HEK293 (cell line): ENCODE measurements around the gene THYN1.

ENCODE experiments used
- BCL11A ChIP-seq: fragments of 450-650 bp; formaldehyde crosslinking; IDR thresholded peaks from 2 replicates; pipeline ENCODE4 v1.5.1; 2016; ENCODE audit warnings: low read depth, missing biosample characterization, missing genetic modification characterization
- MYNN ChIP-seq: fragments of 450-650 bp; formaldehyde crosslinking; IDR thresholded peaks from 2 replicates; pipeline ENCODE4 v1.5.1; 2016; ENCODE audit warnings: missing biosample characterization, missing genetic modification characterization, borderline replicate concordance
- ZEB2 ChIP-seq: fragments of 450-650 bp; formaldehyde crosslinking; IDR thresholded peaks from 2 replicates; pipeline ENCODE4 v1.5.1; 2016; ENCODE audit warnings: missing biosample characterization, missing genetic modification characterization
- ZFP3 ChIP-seq: fragments of 450-650 bp; formaldehyde crosslinking; IDR thresholded peaks from 2 replicates; pipeline ENCODE4 v1.5.1; 2016; ENCODE audit warnings: low read depth, missing biosample characterization, missing genetic modification characterization
- ZFP37 ChIP-seq: fragments of 450-650 bp; formaldehyde crosslinking; IDR thresholded peaks from 2 replicates; pipeline ENCODE4 v1.5.1; 2016; ENCODE audit warnings: missing biosample characterization, missing genetic modification characterization
- ZFP69B ChIP-seq: fragments of 450-650 bp; formaldehyde crosslinking; IDR thresholded peaks from 2 replicates; pipeline ENCODE4 v1.5.1; 2016; ENCODE audit warnings: missing biosample characterization, missing genetic modification characterization
- ZNF133 ChIP-seq: fragments of 450-650 bp; formaldehyde crosslinking; IDR thresholded peaks from 2 replicates; pipeline ENCODE4 v1.5.1; 2016; ENCODE audit warnings: missing biosample characterization, missing genetic modification characterization
- ZNF155 ChIP-seq: fragments of 450-650 bp; formaldehyde crosslinking; IDR thresholded peaks from 2 replicates; pipeline ENCODE4 v1.5.1; 2016; ENCODE audit warnings: missing biosample characterization, missing genetic modification characterization
- ZNF169 ChIP-seq: fragments of 450-650 bp; formaldehyde crosslinking; IDR thresholded peaks from 2 replicates; pipeline ENCODE4 v1.5.1; 2016; ENCODE audit warnings: missing biosample characterization, missing genetic modification characterization
- ZNF202 ChIP-seq: fragments of 450-650 bp; formaldehyde crosslinking; IDR thresholded peaks from 2 replicates; pipeline ENCODE4 v1.5.1; 2016; ENCODE audit warnings: missing biosample characterization, missing genetic modification characterization, borderline replicate concordance
- ZNF341 ChIP-seq: fragments of 450-650 bp; formaldehyde crosslinking; IDR thresholded peaks from 2 replicates; pipeline ENCODE4; 2016; ENCODE audit warnings: low read depth, missing biosample characterization, missing genetic modification characterization
- ZNF366 ChIP-seq: fragments of 450-650 bp; formaldehyde crosslinking; conservative IDR thresholded peaks from 2 replicates; pipeline ENCODE4 v1.5.1; 2016; ENCODE audit warnings: missing biosample characterization, missing genetic modification characterization
- ZNF404 ChIP-seq: fragments of 450-650 bp; formaldehyde crosslinking; IDR thresholded peaks from 2 replicates; pipeline ENCODE4 v1.5.1; 2017; ENCODE audit warnings: missing biosample characterization, missing genetic modification characterization
- ZNF585B ChIP-seq: fragments of 450-650 bp; formaldehyde crosslinking; IDR thresholded peaks from 2 replicates; pipeline ENCODE4 v1.5.1; 2016; ENCODE audit warnings: missing biosample characterization, missing genetic modification characterization
- ZNF654 ChIP-seq: fragments of 450-650 bp; formaldehyde crosslinking; IDR thresholded peaks from 2 replicates; pipeline ENCODE4 v1.5.1; 2016; ENCODE audit warnings: low read depth, missing biosample characterization, missing genetic modification characterization
- ZNF677 ChIP-seq: fragments of 450-650 bp; IDR thresholded peaks from 2 replicates; pipeline ENCODE4 v1.5.0; 2018; ENCODE audit warnings: missing biosample characterization, mild to moderate bottlenecking, missing genetic modification characterization, moderate library complexity
- ZNF785 ChIP-seq: fragments of 450-650 bp; formaldehyde crosslinking; IDR thresholded peaks from 2 replicates; pipeline ENCODE4 v1.5.1; 2016; ENCODE audit warnings: missing biosample characterization, missing genetic modification characterization
- ZNF792 ChIP-seq: fragments of 450-650 bp; formaldehyde crosslinking; IDR thresholded peaks from 2 replicates; pipeline ENCODE4 v1.5.1; 2016; ENCODE audit warnings: missing biosample characterization, missing genetic modification characterization
- TF ChIP-seq, protein P1 (sequence below): fragments of 450-650 bp; formaldehyde crosslinking; IDR thresholded peaks from 2 replicates; pipeline ENCODE4 v1.5.1; 2016; ENCODE audit warnings: missing biosample characterization, missing genetic modification characterization
- TF ChIP-seq, protein P2 (sequence below): sonication (generic); formaldehyde crosslinking; IDR thresholded peaks from 2 replicates; pipeline ENCODE4 v1.8.1; 2022; ENCODE audit warnings: mild to moderate bottlenecking, moderate library complexity, missing genetic modification reagents
- TF ChIP-seq, protein P3 (sequence below): fragments of 450-650 bp; formaldehyde crosslinking; IDR thresholded peaks from 2 replicates; pipeline ENCODE4 v1.5.1; 2016; ENCODE audit warnings: missing biosample characterization, missing genetic modification characterization
- TF ChIP-seq, protein P4 (sequence below): fragments of 450-650 bp; formaldehyde crosslinking; IDR thresholded peaks from 2 replicates; pipeline ENCODE4 v1.5.1; 2016; ENCODE audit warnings: missing biosample characterization, missing genetic modification characterization
- TF ChIP-seq, protein P5 (sequence below): fragments of 450-650 bp; IDR thresholded peaks from 2 replicates; pipeline ENCODE4 v1.5.1; 2018; ENCODE audit warnings: missing biosample characterization, mild to moderate bottlenecking, missing genetic modification characterization
- TF ChIP-seq, protein P6 (sequence below): fragments of 450-650 bp; formaldehyde crosslinking; IDR thresholded peaks from 2 replicates; pipeline ENCODE4 v1.5.1; 2016; ENCODE audit warnings: missing biosample characterization, missing genetic modification characterization
- TF ChIP-seq, protein P7 (sequence below): fragments of 450-650 bp; formaldehyde crosslinking; IDR thresholded peaks from 2 replicates; pipeline ENCODE4 v1.5.1; 2016; ENCODE audit warnings: missing biosample characterization, missing genetic modification characterization

The THYN1 gene

DNA sequence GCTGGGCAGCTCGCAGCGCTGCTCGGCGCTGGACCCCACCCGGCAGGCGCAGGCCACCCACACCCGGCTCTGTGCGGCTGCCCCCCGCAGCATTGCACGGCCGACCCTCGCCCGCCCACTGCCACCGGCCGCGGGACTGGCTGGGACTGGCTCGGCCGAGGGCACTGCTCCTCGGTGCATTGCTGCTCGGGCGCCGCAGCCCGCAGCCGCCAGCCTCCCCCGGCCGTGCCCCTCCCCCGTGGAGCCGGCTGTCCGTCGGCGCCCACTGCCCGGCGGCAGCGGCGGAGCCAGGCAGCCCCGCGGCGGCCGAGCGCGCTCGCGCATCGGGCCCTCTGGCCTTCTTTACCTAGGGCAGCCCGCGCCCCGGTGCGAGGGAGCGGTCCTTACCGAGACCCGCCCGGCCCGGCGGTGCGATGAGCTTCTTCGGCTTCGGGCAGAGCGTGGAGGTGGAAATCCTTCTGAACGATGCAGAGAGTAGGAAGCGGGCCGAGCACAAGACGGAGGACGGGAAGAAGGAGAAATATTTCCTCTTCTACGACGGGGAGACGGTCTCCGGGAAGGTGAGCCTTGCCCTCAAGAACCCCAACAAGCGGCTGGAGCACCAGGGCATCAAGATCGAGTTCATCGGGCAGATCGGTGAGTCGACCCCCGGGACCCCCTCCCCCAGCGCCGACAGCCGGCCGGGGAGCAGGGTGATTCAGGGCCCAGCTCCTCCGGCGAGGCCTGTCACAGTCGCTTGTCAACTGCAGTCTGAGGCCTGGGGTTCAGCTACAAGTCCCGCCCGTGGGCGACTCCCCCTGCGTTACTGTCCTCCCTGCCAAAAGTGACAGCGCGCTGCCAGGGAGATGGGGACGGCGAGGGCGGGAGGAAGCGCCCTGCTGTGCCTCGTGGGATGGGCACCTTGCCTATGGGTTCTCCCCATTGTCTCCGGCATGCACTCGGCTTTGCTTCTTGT, 28.2 kb downstream of the THYN1 start (continued):
- TF ChIP-seq ZNF654 (tag by site-specific recombination) (no peak), ZEB2 (tag by site-specific recombination) (0 out of 2 replicates have a peak, but pooled peaks have one; percentile 19), ZNF404 (tag by site-specific recombination) (no peak), ZNF785 (no peak), ZFP37 (tag by site-specific recombination) (no peak), ZNF677 (no peak), ZNF366 (tag by site-specific recombination) (no peak), BCL11A (tag by site-specific recombination) (no peak), ZFP69B (tag by site-specific recombination) (no peak), MYNN (no peak), ZNF202 (tag by site-specific recombination) (no peak), ZNF169 (no peak), ZNF133 (tag by site-specific recombination) (no peak), ZNF155 (tag by site-specific recombination) (no peak), ZNF341 (tag by site-specific recombination) (peak; percentile 88), ZNF585B (tag by site-specific recombination) (no peak), ZNF792 (tag by site-specific recombination) (no peak), ZFP3 (tag by site-specific recombination) (no peak)
- TF ChIP-seq, protein P1, sequence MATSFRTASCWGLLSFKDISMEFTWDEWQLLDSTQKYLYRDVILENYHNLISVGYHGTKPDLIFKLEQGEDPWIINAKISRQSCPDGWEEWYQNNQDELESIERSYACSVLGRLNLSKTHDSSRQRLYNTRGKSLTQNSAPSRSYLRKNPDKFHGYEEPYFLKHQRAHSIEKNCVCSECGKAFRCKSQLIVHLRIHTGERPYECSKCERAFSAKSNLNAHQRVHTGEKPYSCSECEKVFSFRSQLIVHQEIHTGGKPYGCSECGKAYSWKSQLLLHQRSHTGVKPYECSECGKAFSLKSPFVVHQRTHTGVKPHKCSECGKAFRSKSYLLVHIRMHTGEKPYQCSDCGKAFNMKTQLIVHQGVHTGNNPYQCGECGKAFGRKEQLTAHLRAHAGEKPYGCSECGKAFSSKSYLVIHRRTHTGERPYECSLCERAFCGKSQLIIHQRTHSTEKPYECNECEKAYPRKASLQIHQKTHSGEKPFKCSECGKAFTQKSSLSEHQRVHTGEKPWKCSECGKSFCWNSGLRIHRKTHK (tag by site-specific recombination) = no peak
- TF ChIP-seq, protein P2, sequence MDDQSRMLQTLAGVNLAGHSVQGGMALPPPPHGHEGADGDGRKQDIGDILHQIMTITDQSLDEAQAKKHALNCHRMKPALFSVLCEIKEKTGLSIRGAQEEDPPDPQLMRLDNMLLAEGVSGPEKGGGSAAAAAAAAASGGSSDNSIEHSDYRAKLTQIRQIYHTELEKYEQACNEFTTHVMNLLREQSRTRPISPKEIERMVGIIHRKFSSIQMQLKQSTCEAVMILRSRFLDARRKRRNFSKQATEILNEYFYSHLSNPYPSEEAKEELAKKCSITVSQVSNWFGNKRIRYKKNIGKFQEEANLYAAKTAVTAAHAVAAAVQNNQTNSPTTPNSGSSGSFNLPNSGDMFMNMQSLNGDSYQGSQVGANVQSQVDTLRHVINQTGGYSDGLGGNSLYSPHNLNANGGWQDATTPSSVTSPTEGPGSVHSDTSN (CRISPR knock-in tag) = 0 out of 2 replicates have a peak, but pooled peaks have one; percentile 23
- TF ChIP-seq, protein P3, sequence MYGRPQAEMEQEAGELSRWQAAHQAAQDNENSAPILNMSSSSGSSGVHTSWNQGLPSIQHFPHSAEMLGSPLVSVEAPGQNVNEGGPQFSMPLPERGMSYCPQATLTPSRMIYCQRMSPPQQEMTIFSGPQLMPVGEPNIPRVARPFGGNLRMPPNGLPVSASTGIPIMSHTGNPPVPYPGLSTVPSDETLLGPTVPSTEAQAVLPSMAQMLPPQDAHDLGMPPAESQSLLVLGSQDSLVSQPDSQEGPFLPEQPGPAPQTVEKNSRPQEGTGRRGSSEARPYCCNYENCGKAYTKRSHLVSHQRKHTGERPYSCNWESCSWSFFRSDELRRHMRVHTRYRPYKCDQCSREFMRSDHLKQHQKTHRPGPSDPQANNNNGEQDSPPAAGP (tag by site-specific recombination) = no peak
- TF ChIP-seq, protein P4, sequence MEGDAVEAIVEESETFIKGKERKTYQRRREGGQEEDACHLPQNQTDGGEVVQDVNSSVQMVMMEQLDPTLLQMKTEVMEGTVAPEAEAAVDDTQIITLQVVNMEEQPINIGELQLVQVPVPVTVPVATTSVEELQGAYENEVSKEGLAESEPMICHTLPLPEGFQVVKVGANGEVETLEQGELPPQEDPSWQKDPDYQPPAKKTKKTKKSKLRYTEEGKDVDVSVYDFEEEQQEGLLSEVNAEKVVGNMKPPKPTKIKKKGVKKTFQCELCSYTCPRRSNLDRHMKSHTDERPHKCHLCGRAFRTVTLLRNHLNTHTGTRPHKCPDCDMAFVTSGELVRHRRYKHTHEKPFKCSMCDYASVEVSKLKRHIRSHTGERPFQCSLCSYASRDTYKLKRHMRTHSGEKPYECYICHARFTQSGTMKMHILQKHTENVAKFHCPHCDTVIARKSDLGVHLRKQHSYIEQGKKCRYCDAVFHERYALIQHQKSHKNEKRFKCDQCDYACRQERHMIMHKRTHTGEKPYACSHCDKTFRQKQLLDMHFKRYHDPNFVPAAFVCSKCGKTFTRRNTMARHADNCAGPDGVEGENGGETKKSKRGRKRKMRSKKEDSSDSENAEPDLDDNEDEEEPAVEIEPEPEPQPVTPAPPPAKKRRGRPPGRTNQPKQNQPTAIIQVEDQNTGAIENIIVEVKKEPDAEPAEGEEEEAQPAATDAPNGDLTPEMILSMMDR (tag by site-specific recombination) = no peak
- TF ChIP-seq, protein P5, sequence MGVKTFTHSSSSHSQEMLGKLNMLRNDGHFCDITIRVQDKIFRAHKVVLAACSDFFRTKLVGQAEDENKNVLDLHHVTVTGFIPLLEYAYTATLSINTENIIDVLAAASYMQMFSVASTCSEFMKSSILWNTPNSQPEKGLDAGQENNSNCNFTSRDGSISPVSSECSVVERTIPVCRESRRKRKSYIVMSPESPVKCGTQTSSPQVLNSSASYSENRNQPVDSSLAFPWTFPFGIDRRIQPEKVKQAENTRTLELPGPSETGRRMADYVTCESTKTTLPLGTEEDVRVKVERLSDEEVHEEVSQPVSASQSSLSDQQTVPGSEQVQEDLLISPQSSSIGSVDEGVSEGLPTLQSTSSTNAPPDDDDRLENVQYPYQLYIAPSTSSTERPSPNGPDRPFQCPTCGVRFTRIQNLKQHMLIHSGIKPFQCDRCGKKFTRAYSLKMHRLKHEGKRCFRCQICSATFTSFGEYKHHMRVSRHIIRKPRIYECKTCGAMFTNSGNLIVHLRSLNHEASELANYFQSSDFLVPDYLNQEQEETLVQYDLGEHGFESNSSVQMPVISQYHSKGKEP (tag by site-specific recombination) = 0 out of 2 replicates have a peak, but pooled peaks have one; percentile 28
- TF ChIP-seq, protein P6, sequence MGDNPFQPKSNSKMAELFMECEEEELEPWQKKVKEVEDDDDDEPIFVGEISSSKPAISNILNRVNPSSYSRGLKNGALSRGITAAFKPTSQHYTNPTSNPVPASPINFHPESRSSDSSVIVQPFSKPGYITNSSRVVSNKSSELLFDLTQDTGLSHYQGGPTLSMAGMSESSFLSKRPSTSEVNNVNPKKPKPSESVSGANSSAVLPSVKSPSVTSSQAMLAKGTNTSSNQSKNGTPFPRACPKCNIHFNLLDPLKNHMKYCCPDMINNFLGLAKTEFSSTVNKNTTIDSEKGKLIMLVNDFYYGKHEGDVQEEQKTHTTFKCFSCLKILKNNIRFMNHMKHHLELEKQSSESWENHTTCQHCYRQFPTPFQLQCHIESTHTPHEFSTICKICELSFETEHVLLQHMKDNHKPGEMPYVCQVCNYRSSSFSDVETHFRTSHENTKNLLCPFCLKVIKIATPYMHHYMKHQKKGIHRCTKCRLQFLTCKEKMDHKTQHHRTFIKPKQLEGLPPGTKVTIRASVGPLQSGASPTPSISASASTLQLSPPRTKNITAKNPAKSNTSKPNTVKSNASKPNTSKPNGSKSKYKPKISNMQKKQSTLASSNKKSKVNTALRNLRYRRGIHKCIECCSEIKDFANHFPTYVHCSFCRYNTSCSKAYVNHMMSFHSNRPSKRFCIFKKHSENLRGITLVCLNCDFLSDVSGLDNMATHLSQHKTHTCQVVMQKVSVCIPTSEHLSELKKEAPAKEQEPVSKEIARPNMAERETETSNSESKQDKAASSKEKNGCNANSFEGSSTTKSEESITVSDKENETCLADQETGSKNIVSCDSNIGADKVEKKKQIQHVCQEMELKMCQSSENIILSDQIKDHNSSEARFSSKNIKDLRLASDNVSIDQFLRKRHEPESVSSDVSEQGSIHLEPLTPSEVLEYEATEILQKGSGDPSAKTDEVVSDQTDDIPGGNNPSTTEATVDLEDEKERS (tag by site-specific recombination) = no peak
- TF ChIP-seq, protein P7, sequence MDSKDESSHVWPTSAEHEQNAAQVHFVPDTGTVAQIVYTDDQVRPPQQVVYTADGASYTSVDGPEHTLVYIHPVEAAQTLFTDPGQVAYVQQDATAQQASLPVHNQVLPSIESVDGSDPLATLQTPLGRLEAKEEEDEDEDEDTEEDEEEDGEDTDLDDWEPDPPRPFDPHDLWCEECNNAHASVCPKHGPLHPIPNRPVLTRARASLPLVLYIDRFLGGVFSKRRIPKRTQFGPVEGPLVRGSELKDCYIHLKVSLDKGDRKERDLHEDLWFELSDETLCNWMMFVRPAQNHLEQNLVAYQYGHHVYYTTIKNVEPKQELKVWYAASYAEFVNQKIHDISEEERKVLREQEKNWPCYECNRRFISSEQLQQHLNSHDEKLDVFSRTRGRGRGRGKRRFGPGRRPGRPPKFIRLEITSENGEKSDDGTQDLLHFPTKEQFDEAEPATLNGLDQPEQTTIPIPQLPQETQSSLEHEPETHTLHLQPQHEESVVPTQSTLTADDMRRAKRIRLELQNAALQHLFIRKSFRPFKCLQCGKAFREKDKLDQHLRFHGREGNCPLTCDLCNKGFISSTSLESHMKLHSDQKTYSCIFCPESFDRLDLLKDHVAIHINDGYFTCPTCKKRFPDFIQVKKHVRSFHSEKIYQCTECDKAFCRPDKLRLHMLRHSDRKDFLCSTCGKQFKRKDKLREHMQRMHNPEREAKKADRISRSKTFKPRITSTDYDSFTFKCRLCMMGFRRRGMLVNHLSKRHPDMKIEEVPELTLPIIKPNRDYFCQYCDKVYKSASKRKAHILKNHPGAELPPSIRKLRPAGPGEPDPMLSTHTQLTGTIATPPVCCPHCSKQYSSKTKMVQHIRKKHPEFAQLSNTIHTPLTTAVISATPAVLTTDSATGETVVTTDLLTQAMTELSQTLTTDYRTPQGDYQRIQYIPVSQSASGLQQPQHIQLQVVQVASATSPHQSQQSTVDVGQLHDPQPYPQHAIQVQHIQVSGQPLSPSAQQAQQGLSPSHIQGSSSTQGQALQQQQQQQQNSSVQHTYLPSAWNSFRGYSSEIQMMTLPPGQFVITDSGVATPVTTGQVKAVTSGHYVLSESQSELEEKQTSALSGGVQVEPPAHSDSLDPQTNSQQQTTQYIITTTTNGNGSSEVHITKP (tag by site-specific recombination) = no peak
